ACC112 (cell line): ENCODE measurements around the gene IFIT5.
A peak's percentile ranks its signal among the peaks of the same experiment; 100 is the strongest.

Experiments used
- H2AFZ ChIP-seq: fragments of 200-600 bp; sonication (generic); one replicate; pipeline ENCODE4 v1.6.0; 2017; ENCODE audit warnings: antibody characterized with exemption, low read length; ENCODE audit not compliant: unreplicated experiment
- H3K27ac ChIP-seq: fragments of 200-600 bp; sonication (generic); 2 replicates; pipeline ENCODE4 v1.5.1; 2014; ENCODE audit warnings: low read depth, mild to moderate bottlenecking, antibody characterized with exemption, low read length, moderate library complexity
- H3K27me3 ChIP-seq: fragments of 200-600 bp; sonication (generic); 2 replicates; pipeline ENCODE4 v1.6.1; 2014; ENCODE audit warnings: mild to moderate bottlenecking, antibody characterized with exemption, low read length, moderate library complexity, mixed read lengths; ENCODE audit not compliant: insufficient read depth
- H3K36me3 ChIP-seq: fragments of 200-600 bp; sonication (generic); 2 replicates; pipeline ENCODE4 v1.6.1; 2016; ENCODE audit warnings: mild to moderate bottlenecking, antibody characterized with exemption, low read length, moderate library complexity, mixed read lengths; ENCODE audit not compliant: insufficient read depth
- H3K4me1 ChIP-seq: fragments of 200-600 bp; sonication (generic); one replicate; pipeline ENCODE4 v1.6.1; 2016; ENCODE audit warnings: low read length, mixed read lengths; ENCODE audit not compliant: insufficient read depth, unreplicated experiment, control insufficient read depth
- H3K4me3 ChIP-seq: fragments of 200-600 bp; sonication (generic); 2 replicates; pipeline ENCODE4 v1.5.1; 2014; ENCODE audit warnings: mild to moderate bottlenecking, low read depth, low read length
- H3K79me2 ChIP-seq: fragments of 200-600 bp; sonication (generic); one replicate; pipeline ENCODE4 v1.6.0; 2016; ENCODE audit warnings: low read length; ENCODE audit not compliant: control insufficient read depth, unreplicated experiment, insufficient read depth

The IFIT5 gene

GRCh38 chr10:89413398-89413912, 913 bp upstream of the IFIT5 start:
- Histone ChIP-seq H3K27ac (peak overlapping the region; percentile 93), H3K4me3 (peak overlapping the region; percentile 91), H2AFZ (no peak overlapping the region), H3K36me3 (peaks cover 19% of the 10 kb centered on the region), H3K4me1 (peaks cover 25% of the 10 kb centered on the region), H3K27me3 (no peaks in the 10 kb centered on the region), H3K79me2 (peaks cover 57% of the 10 kb centered on the region)

GRCh38 chr10:89414879-89415821, 782 bp downstream of the IFIT5 start:
- H3K36me3 ChIP-seq: peaks cover 19% of the 10 kb centered on the region
- H3K27ac ChIP-seq: peak overlapping the region; percentile 93
- peaks cover 67% of the 10 kb centered on the region for H3K79me2 ChIP-seq
- peak overlapping the region; percentile 91 for H3K4me3 ChIP-seq
- H3K4me1 ChIP-seq: peaks cover 35% of the 10 kb centered on the region
- no peaks in the 10 kb centered on the region for H3K27me3 ChIP-seq
- peak overlapping the region; percentile 73 for H2AFZ ChIP-seq

GRCh38 chr10:89416465-89416864, 2.1 kb downstream of the IFIT5 start:
- Histone ChIP-seq H3K79me2 (peaks cover 67% of the 10 kb centered on the region), H3K4me1 (peaks cover 35% of the 10 kb centered on the region), H2AFZ (no peak overlapping the region), H3K4me3 (peak overlapping the region; percentile 91), H3K27ac (no peak overlapping the region), H3K27me3 (no peaks in the 10 kb centered on the region), H3K36me3 (peaks cover 29% of the 10 kb centered on the region)

- H3K79me2 ChIP-seq: peaks cover 48% of the 10 kb centered on the region
- no peak overlapping the region for H2AFZ ChIP-seq
- H3K4me1 ChIP-seq: peaks cover 35% of the 10 kb centered on the region
- peaks cover 27% of the 10 kb centered on the region for H3K36me3 ChIP-seq
- H3K27me3 ChIP-seq: no peaks in the 10 kb centered on the region
- peak overlapping the region; percentile 43 for H3K4me3 ChIP-seq
- no peak overlapping the region for H3K27ac ChIP-seq
Observed at GRCh38 chr10:89419548-89419947, 5.2 kb downstream of the IFIT5 start.

GRCh38 chr10:89421018-89421476, 6.7 kb downstream of the IFIT5 start:
- peaks cover 27% of the 10 kb centered on the region for H3K36me3 ChIP-seq
- no peak overlapping the region for H2AFZ ChIP-seq
- no peak overlapping the region for H3K4me3 ChIP-seq
- H3K27ac ChIP-seq: no peak overlapping the region
- H3K79me2 ChIP-seq: peaks cover 33% of the 10 kb centered on the region
- H3K27me3 ChIP-seq: no peaks in the 10 kb centered on the region
- H3K4me1 ChIP-seq: peaks cover 32% of the 10 kb centered on the region

- H3K79me2 ChIP-seq: no peaks in the 10 kb centered on the region
- no peaks in the 10 kb centered on the region for H3K27me3 ChIP-seq
- no peak overlapping the region for H2AFZ ChIP-seq
Observed at GRCh38 chr10:89425000-89425399, 10.6 kb downstream of the IFIT5 start.

DNA sequence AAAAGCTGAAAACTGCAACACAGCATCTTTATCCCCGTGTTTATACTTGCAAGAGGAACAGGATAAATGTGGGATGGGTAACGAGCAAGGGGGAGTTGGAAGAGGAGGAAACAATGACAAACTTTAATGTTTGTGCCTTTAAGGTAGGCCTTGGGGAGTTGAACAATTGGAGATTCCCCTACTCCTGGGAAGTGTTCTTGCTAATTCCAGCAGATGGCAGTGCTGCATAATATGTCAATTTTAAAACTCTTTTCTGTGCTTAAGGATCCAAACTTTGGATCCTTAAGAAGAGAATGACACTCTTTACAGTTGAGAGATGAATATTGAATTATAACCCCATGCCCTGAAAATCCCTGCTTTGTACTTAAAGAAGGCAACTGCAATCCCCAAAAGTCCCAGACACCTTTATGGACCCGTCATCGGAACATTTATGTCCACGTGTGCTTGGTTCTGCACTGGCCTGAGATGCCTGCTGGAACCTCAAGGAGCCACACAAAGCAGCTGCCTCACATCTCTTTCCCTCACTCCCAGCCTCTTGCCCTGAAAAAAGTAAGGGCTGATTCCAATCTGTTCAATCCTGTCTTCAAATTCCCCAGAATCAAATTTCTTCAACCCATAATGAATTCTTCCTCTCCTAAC, 12.0 kb downstream of the IFIT5 start:
- Histone ChIP-seq H3K36me3 (peaks cover 5% of the 10 kb centered on the region), H3K27me3 (no peaks in the 10 kb centered on the region), H3K79me2 (no peaks in the 10 kb centered on the region), H2AFZ (no peak overlapping the region), H3K4me3 (no peak overlapping the region), H3K4me1 (peaks cover 21% of the 10 kb centered on the region), H3K27ac (peak overlapping the region; percentile 55)

More at GRCh38 chr10:89425000-89425399, 10.6 kb downstream of the IFIT5 start:
- Histone ChIP-seq H3K27ac (no peak overlapping the region), H3K4me3 (no peak overlapping the region), H3K36me3 (peaks cover 13% of the 10 kb centered on the region), H3K4me1 (peaks cover 21% of the 10 kb centered on the region)

- no peaks in the 10 kb centered on the region for H3K27me3 ChIP-seq
- H3K27ac ChIP-seq: peak overlapping the region; percentile 55
Observed at GRCh38 chr10:89427629-89428028, 13.3 kb downstream of the IFIT5 start.

GRCh38 chr10:89428877-89429276, 14.5 kb downstream of the IFIT5 start:
- H3K4me3 ChIP-seq: no peak overlapping the region
- no peaks in the 10 kb centered on the region for H3K36me3 ChIP-seq
- peaks cover 31% of the 10 kb centered on the region for H3K4me1 ChIP-seq
- H2AFZ ChIP-seq: no peak overlapping the region
- H3K27ac ChIP-seq: no peak overlapping the region
- H3K79me2 ChIP-seq: no peaks in the 10 kb centered on the region
- H3K27me3 ChIP-seq: no peaks in the 10 kb centered on the region

More at GRCh38 chr10:89427629-89428028, 13.3 kb downstream of the IFIT5 start:
- Histone ChIP-seq H3K79me2 (no peaks in the 10 kb centered on the region), H3K4me3 (no peak overlapping the region), H3K4me1 (peaks cover 31% of the 10 kb centered on the region), H2AFZ (no peak overlapping the region), H3K36me3 (no peaks in the 10 kb centered on the region)

DNA sequence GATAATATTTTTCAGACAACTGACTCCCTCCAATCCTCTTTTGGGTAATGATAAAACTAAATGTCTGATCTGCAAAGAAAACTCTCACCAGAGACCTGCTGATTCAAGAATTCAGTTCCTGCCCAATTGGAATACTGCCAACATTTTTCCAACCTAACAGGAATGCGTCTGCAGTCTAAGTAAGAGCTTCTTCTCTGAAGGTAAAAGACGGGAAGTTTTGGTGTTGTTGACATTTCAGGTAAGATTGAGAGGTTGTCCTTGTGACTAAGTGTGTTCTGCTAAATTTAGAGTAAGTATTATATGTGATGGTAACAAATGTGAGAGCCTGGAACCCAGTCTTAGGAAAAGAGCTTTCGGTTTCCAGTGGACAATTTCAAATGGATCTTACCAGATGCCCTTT, 17.6 kb downstream of the IFIT5 start:
- Histone ChIP-seq H3K27ac (no peak overlapping the region), H2AFZ (no peak overlapping the region), H3K4me1 (peaks cover 24% of the 10 kb centered on the region), H3K27me3 (no peaks in the 10 kb centered on the region), H3K4me3 (no peak overlapping the region), H3K79me2 (no peaks in the 10 kb centered on the region), H3K36me3 (no peaks in the 10 kb centered on the region)
